Left ventricle myocardium superior (tissue), 1 donor: ENCODE measurements around the gene STX1B. TPM values are rescaled to one million over a fixed set of nuclear protein-coding genes. Genes with fewer than 3 reads are reported as not detected.
A peak's percentile ranks its signal among the peaks of the same experiment; 100 is the strongest.
"Not testable (repeated sequence)": the region's sequence is repeated elsewhere in the genome, so short reads cannot be mapped to it uniquely, and the experiment has no call there.

Experiments
- ATAC-seq: fragments of 200-7000 bp; cut with Tn5 transposase; one replicate; pipeline ENCODE4 v1.9.1; 2020; ENCODE audit warnings: mild to moderate bottlenecking, moderate library complexity
- DNase-seq: peaks from one replicate; pipeline ENCODE4 v3.0.0-alpha.2; 2020
- intact Hi-C: fragments of 100-400 bp; cut with micrococcal nuclease; formaldehyde crosslinking; loops from one replicate; pipeline ENCODE4 v1.11.0; 2022
- total RNA-seq: library from RNA; stranded (reverse); fragmentation: NEBNext Ultra II Directional; extraction: Animal tissue kit (Norgen Biotek cat#: 25700); gene quantifications from one replicate; pipeline ENCODE4 v1.2.1, GENCODE V29; 2021
- donor health status: DM: no; HTN: yes; CAD: no; lungs with severe emphysema.

The STX1B gene
- total RNA-seq, 1 donor from 2014 or later = 0.40 TPM

DNA sequence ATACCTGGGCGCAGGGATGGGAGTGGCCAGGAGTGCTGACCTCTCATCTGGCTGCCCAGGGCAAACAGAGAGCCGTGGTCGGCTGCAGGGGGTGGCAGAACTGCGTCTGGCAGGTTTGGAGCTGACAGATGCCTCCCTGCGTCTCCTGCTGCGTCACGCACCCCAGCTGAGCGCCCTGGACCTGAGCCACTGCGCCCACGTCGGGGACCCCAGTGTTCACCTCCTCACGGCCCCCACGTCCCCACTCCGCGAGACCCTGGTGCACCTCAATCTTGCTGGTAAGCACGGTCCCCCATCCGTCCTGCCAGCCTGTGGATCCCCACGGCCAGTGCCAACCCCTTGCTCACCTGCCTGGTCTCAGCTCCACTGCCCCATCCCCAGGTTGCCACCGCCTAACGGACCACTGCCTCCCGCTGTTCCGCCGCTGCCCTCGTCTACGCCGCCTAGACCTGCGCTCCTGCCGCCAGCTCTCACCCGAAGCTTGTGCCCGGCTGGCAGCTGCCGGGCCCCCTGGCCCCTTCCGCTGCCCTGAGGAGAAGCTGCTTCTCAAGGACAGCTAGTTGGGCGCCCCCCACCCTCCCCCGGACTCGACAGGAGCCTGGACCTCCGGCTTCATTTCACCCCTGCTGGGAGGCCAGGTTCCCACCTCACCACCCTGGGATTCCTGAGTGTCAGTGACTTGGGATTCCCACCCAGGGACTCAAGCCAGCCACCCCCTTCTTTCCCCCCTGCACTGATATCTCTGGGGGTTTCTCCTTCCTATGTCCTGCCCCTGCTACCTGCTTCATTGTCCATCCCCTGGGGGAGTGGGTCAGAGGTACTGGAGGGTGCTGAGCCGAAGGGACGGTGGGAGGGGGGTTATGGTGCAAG, 63.5 kb downstream of the STX1B start:
- intact Hi-C loops = no loop called here
- DNase-seq (no peak), ATAC-seq (no peak)

GRCh38 chr16:30944352-30944751, 66.1 kb downstream of the STX1B start:
- intact Hi-C loops = no loop called here
- ATAC-seq (no peak), DNase-seq (no peak)

DNA sequence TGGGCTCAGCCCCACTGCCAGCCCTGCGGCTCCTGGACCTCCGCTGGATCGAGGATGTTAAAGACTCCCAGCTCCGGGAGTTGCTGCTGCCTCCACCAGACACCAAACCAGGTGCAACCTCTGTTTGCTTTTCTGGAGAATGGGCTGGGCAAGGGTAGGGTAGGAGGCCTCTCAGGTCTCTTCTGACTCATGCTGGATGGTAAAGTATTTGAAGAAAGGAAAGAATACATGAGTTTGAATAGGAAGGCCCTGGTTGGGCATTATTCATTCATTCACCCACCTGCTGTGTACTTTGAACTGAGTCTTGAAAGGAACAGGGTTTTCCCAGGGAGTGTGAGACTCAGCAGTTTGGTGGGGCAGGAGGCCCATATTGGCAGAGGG, 68.0 kb downstream of the STX1B start:
- intact Hi-C loops = no loop called here
- no peak for ATAC-seq
- no peak for DNase-seq

DNA sequence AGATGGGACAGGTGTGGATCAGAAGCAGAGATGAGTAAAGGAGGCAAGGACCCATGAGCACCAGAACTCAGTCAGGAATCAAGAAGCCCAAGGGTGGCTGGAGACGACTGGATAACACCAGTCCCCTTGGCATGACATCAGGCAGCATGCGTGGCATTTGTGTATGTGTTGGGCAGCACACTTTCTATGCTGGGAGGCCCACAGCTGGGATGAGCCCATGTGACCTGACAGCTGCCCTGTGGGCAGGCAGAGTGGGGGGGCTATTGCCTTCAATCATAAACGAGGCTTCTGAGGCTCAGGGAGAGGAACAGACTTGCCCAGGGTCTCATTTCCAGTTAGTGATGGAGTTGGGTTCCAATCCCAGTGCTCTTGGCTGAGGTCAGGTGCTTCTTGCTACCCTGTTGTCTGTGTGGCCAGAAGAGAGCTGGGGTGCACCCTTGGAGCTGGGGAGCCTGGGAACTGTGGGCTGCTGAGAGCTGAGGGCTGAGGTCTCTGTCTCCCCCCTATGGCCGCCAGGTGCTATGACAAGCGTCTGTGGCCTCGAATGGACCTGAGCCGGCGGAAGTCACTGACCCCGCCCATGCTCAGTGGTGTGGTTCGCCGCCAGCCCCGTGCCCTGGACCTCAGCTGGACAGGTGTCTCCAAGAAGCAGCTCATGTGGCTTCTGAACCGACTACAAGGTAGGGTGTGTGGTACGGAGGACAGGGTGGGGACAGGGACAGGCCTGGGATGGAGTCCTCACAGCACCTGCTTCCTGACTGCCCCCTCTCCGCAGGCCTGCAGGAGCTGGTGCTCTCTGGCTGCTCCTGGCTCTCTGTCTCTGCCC, 68.6 kb downstream of the STX1B start:
- intact Hi-C loops = no loop called here
- ATAC-seq (peak; percentile 89), DNase-seq (peak; percentile 83)

DNA sequence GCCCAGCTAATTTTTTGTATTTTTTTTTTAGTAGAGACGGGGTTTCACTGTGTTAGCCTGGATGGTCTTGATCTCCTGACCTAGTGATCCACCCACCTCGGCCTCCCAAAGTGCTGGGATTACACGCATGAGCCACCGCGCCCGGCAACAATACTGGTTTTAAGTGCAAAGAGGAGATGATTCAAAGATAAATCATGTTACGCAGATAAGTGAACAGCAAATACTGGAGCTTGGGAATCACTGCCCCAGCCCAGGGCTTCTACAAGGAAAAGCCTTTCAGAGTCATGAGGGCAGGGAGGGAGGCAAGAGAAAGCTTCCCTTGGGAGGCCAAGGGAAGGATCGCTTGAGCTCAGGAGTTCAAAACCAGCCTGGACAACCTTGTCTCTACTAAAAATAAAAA, 70.9 kb downstream of the STX1B start:
- DNase-seq, intact Hi-C loops, ATAC-seq: not testable (repeated sequence)

Other genes with a start within 250 kb of the STX1B start
- gene CFAP119, start 248.6 kb downstream of the STX1B start, total RNA-seq = 1.1 TPM
- 49.3 TPM for gene RNF40, start 248.3 kb downstream of the STX1B start, total RNA-seq
- 19.2 TPM for gene ZNF629, start 223.4 kb downstream of the STX1B start, total RNA-seq
- 29.6 TPM for gene BCL7C, start 116.6 kb downstream of the STX1B start, total RNA-seq
- gene CTF1, start 114.0 kb downstream of the STX1B start, total RNA-seq = 7.5 TPM
- 5.7 TPM for gene FBXL19, start 87.1 kb downstream of the STX1B start, total RNA-seq
- 10.8 TPM for gene ORAI3, start 61.6 kb downstream of the STX1B start, total RNA-seq
- 11.0 TPM for gene SETD1A, start 52.9 kb downstream of the STX1B start, total RNA-seq
- gene HSD3B7, start 25.4 kb downstream of the STX1B start, total RNA-seq = 7.4 TPM
- gene STX4, start 22.9 kb upstream of the STX1B start, total RNA-seq = 42.4 TPM
- 3.9 TPM for gene ZNF668, start 63.6 kb upstream of the STX1B start, total RNA-seq
- 9.9 TPM for gene ZNF646, start 63.8 kb upstream of the STX1B start, total RNA-seq
- gene PRSS53, start 78.3 kb upstream of the STX1B start, total RNA-seq = 0.87 TPM
- gene VKORC1, start 84.2 kb upstream of the STX1B start, total RNA-seq = 39.9 TPM
- gene BCKDK, start 97.7 kb upstream of the STX1B start, total RNA-seq = 90.5 TPM
- gene KAT8, start 107.0 kb upstream of the STX1B start, total RNA-seq = 77.4 TPM
- not detected for gene PRSS8, start 125.1 kb upstream of the STX1B start, total RNA-seq
- gene PRSS36, start 139.4 kb upstream of the STX1B start, total RNA-seq = 2.7 TPM
- gene FUS, start 169.5 kb upstream of the STX1B start, total RNA-seq = 84.8 TPM
- 7.4 TPM for gene PYCARD, start 192.1 kb upstream of the STX1B start, total RNA-seq
- 0.40 TPM for gene TRIM72, start 203.5 kb upstream of the STX1B start, total RNA-seq
- gene PYDC1, start 206.5 kb upstream of the STX1B start, total RNA-seq = not detected
- gene ITGAM, start 249.3 kb upstream of the STX1B start, total RNA-seq = 7.1 TPM